GM19035 (cell line): ENCODE data around the gene MPRIP.
"Not testable (repeated sequence)": the region's sequence is repeated elsewhere in the genome, so short reads cannot be mapped to it uniquely, and the experiment has no call there.

ENCODE experiments used
- ATAC-seq: cut with Tn5 transposase; IDR thresholded peaks from one replicate; pipeline ENCODE4 v1.9.1; 2021; ENCODE audit not compliant: unreplicated experiment

Gene MPRIP

DNA sequence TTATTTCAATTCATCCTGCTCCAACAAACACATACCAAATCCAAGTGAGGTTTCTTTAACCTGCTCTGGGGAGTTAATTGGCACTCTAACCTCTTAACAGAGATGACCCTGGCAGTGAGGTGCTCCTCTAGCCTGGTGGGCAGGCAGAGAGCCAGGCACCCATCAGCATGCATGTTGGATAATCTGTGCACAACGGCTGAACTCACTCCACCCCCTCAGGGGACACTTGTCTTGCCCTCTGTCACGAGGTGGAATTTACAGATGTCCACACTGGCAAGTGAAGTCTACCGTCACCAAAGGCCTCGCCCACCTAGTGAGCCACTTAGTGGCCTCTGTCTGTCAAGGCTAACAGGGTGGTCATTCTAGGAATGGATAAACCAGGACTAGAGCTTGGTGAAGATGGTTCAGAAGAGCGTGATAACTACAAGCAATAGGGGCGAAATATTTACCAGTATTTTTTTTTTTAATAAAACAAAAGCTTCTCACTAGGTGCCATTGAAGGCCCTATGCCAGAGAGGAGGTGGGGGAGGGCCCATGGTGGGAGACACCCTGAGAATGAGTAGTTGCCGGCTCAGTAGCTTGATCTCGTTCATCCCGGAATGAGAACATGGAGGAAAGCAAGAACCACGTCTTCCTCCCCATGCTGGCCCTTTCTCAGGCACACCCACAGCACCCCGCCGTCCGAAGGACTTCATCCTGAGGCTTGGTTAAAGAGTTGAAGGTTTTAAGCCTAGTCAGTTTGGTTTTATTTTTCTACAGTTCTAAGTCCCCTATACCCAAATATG, 138.7 kb downstream of the MPRIP start:
- no peak for ATAC-seq

DNA sequence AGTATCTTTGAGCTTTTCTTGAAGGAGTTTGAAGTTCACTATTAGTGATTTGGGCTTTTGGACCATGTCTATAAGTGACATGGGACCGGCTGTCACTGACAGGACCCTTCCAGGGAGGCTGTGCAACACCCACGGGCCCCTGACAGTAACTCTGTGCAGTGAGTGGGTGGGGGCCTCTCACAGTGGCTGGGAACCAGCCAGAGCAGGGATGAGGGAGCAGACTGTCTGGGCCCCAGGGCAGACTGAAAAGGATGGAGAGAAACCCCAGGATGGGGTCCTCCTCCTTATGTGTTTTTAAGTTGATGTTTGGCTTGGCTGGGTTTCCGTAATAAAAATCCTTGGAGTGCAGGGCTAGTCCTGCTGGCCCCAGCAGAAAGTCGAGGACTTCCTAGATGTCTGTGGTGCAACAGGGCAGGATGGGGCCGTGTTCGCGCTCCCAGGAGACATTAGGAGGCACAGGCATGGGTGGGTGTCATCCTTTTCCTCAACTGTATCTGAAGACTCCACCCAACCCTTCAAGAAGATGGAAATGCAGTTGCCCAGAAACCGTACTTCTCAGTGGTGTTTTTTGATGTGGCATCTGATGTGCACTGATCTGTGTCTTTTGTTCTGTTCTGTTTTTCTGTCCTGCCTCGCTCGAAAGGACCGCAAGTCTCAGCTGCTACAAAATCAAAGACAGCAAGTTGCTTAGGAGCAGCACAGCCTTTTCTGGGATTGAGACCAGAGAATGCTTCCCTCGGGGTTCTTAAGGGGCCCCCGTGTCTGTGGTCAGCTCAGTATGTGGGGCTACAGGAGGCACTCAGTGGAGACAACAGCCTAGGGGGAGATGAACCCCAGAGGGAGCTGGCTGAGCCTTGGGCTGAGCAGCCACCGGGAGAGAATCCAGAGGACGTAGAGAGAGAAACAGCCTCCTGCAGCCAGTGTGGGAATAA, 139.7 kb downstream of the MPRIP start:
- ATAC-seq = no peak

DNA sequence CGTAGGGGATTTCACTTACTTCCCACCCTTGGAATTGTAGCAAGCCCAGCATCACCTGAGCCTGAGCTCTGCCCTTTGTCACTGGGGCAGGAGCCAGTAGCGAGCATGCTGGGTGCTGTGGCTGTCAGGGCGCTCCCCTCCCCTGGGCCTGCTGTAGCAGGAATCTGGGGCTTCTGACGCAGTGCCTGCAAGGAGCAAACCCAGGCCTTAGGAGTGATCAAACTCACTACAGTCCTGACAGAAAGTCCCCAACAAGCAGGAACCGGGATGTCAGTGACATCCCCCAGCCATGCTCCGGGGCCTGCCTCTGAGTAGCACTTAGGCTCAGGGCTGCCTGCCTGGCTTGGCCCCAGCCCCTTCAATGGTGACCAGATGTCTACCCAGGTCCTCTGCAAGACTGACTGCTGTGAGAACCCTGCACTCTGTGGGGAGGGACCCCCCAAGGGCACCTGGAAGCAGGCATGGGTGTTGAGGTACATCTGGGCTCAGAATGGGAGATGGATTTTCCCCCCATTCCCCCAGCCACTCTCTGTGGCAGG, 140.4 kb downstream of the MPRIP start:
- ATAC-seq = no peak

DNA sequence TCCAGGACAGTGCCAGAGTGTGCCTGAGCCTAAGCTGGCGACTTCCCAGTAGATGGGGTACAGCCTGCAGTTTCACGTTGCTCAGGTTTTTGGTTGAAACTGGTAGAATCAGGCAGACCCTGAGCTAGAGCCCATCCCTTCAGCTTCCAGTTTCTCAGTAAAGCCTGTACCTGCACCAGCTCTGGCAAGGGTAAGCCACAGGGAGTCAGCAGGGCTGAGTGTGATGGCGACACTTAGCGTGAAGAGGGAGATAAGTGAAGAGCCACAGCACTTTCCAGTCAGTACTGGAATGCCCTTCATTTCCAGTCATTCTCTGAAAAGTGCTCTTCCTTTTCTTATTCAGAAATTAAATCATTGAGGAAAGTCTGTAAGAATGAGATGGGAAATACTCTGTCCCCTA, 141.5 kb downstream of the MPRIP start:
- no peak for ATAC-seq

DNA sequence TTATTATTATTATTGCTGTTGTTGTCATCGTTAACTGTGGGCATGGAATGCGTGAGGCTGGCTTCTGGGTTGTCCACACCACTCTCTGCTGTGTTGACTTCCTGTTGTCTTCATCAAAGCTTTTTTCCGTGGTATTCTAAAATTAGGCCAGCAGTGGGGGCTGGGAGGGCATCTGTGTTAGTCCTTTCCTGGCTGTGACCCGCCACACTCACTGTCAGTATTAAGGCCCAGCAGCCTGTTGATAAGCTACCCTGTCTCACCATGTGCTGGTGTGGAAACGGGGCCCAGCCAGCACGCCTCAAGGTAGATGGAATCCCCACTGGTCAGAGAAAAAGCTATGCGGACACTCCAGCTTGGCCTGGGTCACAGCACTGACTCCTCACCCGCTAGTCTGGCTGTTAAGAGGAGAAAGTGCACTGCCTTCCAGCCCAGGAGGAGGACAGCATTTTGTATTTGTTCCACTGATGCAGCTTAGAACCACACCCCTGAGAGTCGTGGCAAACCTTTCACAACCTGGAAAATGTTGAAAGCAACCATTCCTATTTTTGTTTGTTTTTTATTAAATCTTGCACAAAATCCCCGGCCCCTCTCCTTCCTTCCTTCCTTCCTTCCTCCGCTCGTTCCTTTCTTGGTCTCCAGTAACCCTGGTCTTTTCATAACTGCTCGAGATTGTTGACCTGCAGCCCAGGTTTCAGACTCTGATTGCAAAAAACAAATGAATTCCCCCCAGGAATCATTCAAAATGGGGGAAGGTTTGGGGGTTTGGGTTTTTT, 142.9 kb downstream of the MPRIP start:
- ATAC-seq = not testable (repeated sequence)

DNA sequence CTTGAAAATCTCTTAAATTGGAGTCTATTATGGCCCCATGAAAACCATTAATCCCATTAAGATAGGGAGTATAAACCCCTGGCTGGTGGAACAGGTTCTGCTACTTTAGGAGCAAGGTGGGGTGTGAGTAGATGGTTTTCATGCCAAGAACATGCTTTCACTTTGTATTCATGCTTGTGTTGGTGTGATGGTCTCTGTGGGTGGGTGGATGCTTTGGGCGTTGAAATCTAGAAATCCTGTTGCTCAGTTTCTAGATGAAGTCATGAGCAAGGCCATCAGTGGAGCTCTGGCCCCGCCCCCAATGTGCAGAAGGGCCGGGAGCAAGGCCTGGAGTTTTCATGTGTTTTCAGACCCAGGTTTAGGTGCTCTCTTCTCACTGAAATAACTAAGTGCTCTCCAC, 143.8 kb downstream of the MPRIP start:
- no peak for ATAC-seq

DNA sequence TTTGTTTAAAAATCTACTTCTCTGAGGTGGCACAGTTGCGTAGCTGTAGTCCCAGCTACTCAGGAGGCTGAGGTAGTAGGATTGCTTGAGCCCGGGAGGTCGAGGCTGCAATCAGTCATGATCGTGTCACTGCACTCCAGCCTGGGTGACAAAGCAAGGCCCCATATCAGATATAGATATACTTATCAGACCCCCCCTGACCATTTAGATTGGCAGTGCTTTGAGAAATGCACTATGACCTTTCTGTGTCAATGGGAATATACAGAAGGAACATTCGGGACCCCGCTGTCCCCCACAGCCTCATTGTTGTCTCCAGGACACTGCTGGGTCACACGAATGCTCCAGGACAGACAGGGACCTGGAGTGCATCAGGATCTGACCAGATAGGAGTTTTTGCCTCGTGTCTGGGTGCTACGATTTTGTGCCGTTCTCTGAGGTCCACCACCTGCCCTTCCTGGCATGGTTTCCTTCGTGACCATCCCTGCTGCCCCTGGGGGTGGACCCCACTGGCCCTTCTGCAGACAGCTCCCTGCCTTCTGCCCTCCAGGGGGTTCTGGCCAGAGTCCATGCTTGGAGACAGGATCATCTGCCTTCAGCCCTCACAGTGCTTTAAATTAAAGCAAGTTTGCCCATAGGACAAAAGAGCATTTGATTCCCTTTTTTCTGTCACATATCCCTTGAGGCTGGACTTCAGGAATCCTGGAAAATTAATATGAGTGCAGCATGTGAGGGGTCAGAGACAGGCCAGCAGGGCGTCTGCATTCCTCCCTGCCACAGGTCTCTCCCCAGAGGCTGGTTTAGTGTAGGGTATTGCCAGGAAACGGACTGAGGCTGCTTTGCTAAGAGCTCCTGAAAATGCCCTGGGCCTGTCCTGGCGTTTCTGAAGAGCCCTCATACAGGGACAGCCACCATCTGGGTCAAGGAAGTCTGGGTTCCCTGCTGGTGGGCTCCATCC, 144.6 kb downstream of the MPRIP start:
- no peak for ATAC-seq

DNA sequence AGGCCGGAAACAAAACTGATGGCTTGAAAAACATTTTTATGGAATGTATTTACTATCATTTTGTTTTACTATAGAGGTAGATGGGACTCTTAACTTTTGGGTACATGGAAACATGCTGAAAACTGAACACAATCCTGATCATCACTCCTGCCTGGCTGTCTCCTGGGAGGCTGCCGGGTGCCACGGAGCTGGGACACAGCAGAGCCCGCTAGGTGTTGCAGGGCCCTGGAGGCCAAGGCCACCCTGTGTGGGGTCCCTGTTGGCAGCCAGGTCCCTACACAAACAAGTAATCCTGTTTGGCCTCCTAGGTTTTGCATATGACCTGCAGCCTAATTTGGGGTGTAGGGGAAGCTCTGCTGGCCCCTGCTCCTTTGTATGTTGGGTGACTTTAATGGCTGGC, 146.3 kb downstream of the MPRIP start:
- no peak for ATAC-seq

DNA sequence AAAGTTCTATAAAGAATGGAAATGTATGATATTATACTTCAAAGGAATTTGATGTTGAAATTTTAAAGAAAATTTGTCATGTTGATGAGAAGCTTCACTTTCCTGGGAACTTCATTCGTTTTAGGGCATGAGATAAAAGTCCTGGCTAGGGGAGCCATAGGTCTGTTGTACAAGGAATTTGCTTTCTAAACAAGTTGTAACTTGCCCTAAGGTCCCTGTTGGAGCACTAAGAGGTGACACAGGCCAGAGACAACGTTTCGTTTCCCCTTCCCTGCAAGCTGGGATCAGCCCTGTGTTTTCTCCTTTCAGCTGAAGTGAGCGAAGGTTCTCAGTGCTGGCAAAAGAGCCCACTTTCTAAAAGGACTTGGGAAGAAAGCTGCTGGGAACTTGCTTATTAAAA, 147.3 kb downstream of the MPRIP start:
- ATAC-seq = no peak

DNA sequence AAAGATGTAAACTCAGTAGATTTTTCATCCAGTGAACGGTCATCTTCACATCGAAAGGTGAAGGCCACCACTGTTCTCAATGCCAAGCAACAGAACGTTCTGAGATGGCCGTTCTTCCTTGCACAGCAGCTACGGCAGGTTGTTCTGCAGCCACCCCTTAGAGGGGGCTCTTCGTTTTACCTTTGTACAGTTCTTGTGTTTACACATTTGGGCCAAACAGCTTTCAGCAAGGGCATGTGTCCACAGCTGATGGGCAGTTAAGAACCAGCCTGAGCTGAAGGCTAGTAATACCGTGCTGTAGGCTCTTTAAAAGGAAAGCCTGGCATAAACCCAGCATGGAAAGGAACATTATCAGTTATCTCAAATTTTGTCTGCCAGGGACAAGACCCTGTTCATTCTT, 147.9 kb downstream of the MPRIP start:
- no peak for ATAC-seq

DNA sequence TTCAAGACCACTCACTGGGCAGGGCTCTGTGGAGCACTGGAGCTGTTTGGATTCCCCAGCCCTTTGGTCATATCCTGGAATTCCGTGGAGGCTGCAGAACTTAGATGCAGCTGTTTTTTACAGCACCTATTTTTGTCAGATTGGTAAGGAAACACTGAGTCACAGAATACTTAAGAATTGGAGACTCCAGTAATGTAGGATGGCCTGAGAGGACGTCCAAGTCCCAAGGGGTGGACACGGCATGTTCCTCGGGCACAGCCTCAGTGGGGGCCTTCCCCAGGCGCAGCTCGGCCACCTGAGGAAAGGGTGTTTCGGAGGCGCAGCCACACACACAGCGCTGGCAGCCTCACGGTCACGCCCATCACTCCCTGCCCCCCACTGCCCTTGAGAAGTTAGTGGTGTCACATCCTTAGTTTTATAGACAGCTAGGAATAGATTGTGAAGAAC, 149.1 kb downstream of the MPRIP start:
- ATAC-seq = no peak

DNA sequence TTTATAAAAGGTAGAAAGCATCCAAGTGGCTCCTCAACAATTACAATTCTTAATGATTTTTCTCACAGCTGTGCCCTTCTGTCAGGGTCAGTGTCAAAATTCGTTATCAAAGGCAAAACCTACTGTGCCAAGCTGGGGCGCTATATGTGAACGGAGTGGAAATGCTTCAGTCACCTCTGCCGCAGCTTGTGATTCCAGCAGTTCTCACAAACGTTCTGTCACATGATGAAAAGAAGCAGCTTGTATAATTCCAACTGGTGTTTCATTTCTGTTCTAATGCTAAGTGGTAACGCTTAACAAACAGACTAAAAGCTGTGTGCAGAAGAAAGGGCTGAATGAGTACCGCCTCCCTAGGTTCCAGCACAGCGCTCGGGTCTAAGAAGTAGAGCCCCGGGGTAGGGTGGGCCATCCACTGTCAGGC, 149.7 kb downstream of the MPRIP start:
- no peak for ATAC-seq

DNA sequence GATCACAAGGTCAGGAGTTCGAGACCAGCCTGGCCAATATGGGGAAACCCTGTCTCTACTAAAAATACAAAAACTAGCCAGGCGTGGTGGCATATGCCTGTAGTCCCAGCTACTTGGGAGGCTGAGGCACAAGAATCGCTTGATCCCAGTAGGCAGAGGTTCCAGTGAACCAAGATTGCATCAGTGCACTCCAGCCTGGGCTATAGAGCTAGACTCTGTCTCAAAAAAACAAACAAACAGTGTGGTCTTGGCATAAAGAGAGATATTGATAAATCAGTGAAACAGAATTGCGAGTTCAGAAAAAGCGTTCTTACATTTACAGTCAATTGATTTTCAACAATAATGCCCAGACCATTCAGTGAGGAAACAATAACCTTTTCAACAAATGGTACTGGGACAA, 153.2 kb downstream of the MPRIP start:
- ATAC-seq = not testable (repeated sequence)

DNA sequence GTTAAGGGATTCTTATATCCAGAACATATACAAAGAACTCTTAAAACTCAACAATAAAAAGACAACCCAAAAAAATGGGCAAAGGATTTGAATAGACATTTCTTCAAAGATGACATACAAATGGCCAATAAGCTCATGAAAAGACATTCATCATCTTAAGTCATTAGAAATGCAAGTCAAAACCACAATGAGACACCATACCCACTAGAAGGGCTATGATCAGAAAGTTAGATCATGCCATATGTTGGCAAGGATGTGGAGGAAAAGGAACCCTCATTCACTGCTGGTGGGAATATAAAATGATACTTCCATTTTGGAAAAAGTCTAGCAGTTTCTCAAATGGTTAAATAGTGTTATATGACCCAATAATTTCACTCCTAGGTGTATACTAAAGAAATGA, 154.5 kb downstream of the MPRIP start:
- ATAC-seq = no peak

DNA sequence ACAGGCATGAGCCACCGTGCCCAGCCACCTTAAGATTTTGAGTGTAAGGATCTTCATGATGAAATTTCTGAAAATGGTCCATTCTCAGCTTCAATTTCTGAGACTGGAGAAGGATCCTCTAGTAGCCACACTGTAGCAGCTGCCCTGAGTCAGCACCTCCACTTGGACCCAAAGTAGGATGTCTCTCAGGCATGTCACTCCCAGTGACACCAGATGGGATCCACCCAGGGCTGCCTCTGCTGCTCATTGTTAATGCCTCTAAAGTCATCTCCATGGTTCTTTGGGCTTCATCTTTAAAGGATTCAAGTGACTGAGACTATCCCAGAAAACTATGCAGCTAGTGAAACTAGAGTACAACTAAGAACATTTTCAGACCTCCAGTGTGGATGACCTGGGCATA, 156.0 kb downstream of the MPRIP start:
- ATAC-seq = no peak

DNA sequence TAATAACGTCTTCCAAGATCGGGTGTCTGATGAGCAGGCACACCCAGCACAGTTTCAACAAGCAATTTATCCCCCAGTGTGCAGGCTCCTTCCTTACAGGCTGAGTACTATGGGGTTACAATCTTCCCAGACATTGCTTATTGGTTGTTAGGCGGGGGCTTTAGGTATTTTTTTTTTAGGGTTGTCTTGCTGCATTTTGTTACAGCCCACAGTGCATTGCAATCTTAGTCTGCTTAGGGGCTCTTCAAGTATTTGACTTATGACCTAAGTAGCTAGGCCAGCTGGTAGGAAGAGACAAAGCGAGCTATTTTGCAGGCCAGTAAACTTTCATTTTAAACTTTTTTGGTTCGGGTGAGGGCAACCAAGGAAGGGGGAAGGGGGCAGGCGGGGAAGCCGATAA, 158.1 kb downstream of the MPRIP start:
- ATAC-seq = no peak

DNA sequence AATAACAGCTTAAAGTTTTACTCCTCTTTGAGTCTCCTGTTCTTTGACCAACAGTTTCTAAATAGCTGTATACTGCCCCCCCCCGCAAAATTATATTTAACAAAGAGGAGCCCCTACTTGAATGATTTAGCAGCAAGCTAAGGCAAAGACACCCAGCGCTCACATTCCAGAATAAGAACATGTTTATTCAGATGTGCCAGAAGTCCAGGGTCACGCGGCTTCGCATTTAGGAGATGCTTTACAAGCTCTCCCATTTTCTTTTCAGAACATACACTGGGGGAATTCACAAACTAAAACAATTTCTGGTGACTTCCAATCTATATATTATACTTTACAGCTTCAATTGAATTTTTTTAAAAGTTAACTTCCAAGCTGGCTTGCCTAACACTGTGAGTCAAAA, 158.6 kb downstream of the MPRIP start:
- no peak for ATAC-seq

DNA sequence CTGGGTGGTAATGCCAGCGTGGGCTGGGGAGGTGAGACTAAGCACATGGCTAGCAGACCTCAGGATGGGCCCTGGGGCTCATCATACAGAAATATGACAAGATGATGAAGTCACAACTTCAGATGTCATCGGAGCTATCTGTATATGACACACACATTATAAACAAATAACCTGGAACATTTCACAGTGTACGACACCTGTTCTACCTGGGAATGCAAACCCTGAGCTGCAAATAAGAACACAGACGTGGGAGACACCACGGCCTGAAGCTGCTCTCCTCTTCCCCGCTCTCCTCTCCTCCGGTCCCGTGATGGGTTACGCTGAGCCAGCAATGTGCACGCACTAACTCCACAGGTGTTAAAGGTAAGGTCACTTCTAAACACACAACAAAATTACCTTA, 159.0 kb downstream of the MPRIP start:
- ATAC-seq = no peak

DNA sequence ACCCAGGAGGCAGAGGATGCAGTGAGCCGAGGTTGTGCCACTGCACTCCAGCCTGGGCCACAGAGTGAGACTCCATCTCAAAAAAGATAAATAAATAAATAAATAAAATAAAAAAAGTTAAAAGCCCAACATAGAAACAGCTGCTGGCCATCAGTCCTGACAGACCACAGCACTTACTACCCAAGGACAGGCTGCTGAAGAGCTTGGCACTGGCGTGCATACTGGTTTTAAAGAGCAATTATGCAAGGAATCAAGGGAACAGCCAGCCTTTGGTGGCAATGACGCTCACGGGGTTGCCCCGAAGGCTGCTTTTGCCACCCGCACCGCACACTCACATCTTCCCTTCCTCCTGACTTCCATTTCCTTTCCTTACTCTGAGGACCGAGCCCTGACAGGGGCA, 159.7 kb downstream of the MPRIP start:
- no peak for ATAC-seq

DNA sequence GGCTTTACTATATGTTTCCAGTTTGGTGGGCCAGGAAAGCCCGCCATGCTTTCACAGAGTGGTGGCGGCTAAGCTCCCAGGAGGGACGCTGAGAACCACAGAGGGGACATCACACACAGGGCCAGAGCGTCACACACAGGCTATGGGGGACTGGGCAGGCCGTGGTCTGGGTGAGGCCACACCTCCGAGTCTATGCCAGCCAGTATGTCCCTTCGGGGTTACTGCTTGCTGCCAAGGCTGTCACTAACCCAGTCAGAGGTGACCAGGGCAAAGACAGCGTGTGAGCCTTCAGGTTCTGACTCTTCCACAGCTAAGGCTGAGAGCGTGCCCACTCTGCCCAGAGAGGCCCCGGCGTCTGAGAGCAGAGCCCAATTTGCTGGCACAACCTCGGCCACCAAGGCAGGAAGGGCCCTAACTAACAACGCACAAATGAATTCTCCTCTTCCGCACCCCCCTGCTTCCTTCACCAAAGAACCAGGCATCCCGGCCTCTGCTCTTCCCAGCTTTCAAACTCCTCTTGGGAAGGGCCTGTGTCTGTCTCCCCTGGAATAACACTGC, 161.0 kb downstream of the MPRIP start:
- no peak for ATAC-seq
